Uterus (tissue), 2 donors: ENCODE data around the gene GABRG3.

Source experiments
- CTCF ChIP-seq, 4 experiments: fragments of 200-600 bp in 2 of 4; fragments of 450-650 bp in 2 of 4; sonication (generic) in 2 of 4; IDR thresholded peaks; one replicate each; pipeline ENCODE4 v1.5.1; 2016 to 2019; ENCODE audit warnings: antibody characterized with exemption in 4 of 4, mild to moderate bottlenecking in 2 of 4, moderate library complexity in 1 of 4
- POLR2A ChIP-seq, 2 donors: fragments of 450-650 bp; IDR thresholded peaks; one replicate each; pipeline ENCODE4 v1.6.1; 2016; ENCODE audit warnings: antibody characterized with exemption in 2 of 2, mild to moderate bottlenecking in 1 of 2, moderate library complexity in 1 of 2

- no peak for TF ChIP-seq CTCF (IDR thresholded peaks at IDR 0.05)
- TF ChIP-seq POLR2A (IDR thresholded peaks at IDR 0.05), result no peak
These were observed 148.8 kb downstream of the GABRG3 start for GRCh38 chr15:27119695-27120266.
